Adipose tissue (tissue), 3 donors: ENCODE results near the gene LRRC47. TPM values are rescaled to one million over a fixed set of nuclear protein-coding genes. Genes with fewer than 3 reads are reported as not detected.

Experiments
- H3K27ac ChIP-seq: one replicate; pipeline ENCODE4 v1.5.1; 2013; ENCODE audit warnings: low read depth, low read length
- WGBS, 3 donors: extraction: QIAGEN DNeasy Blood & Tissue Kit; methylation state at CpG; one replicate each; pipeline ENCODE4 v1.1.7; 2013; 5-methylcytosine and 5-hydroxymethylcytosine counted together
- polyA plus RNA-seq, 3 donors: library from polyadenylated mRNA; stranded (reverse); fragments of 200-250 nt; gene quantifications; one replicate each; pipeline ENCODE4 v1.2.3, GENCODE V29; 2013
- donor health status: healthy with polysubstance abuse.
- donor health status: Bipolar disorder and iron deficiency.
- donor health status: healthy.

Gene LRRC47
- polyA plus RNA-seq: 10 to 100 TPM; 21.4 to 25.4 (median 22.2) TPM

- WGBS, 3 donors: 2 to 3% (median 3%) methylated on average over 42 to 60 of the region's 60 CpGs
Observed at GRCh38 chr1:3796215-3797061, at the start of gene LRRC47. Gene LRRC47 (minus strand): TSS chr1:3796498. CDS start chr1:3796476, 22 bp downstream.

GRCh38 chr1:3842912-3843311 lies 46.6 kb upstream of the LRRC47 start:
- H3K27ac ChIP-seq: no peak overlapping the region
- 79 to 95% (median 84%) methylated on average over 9 of the region's 9 CpGs for WGBS, 3 donors

More at GRCh38 chr1:3796215-3797061, at the start of gene LRRC47:
- no peak within 1 kb of the TSS for H3K27ac ChIP-seq

GRCh38 chr1:3841491-3841890 lies 45.2 kb upstream of the LRRC47 start:
- WGBS, 3 donors: 96% methylated on average over 7 of the region's 7 CpGs
- H3K27ac ChIP-seq: no peak overlapping the region

GRCh38 chr1:3838788-3839187 lies 42.5 kb upstream of the LRRC47 start:
- 97 to 98% (median 98%) methylated on average over 11 of the region's 11 CpGs for WGBS, 3 donors
- H3K27ac ChIP-seq: no peak overlapping the region

GRCh38 chr1:3837685-3838084 lies 41.4 kb upstream of the LRRC47 start:
- no peak overlapping the region for H3K27ac ChIP-seq
- 93 to 100% (median 100%) methylated on average over 1 of the region's 1 CpG for WGBS, 3 donors

GRCh38 chr1:3837200-3837599 lies 40.9 kb upstream of the LRRC47 start:
- WGBS, 3 donors: 97 to 99% (median 98%) methylated on average over 6 of the region's 6 CpGs
- H3K27ac ChIP-seq: no peak overlapping the region

GRCh38 chr1:3836421-3836820 lies 40.1 kb upstream of the LRRC47 start:
- 91 to 99% (median 97%) methylated on average over 10 to 11 of the region's 11 CpGs for WGBS, 3 donors
- H3K27ac ChIP-seq: no peak overlapping the region

GRCh38 chr1:3834701-3835100 lies 38.4 kb upstream of the LRRC47 start:
- WGBS, 3 donors: 88 to 96% (median 91%) methylated on average over 10 of the region's 10 CpGs
- no peak overlapping the region for H3K27ac ChIP-seq

- no peak overlapping the region for H3K27ac ChIP-seq
- WGBS, 3 donors: 64 to 79% (median 74%) methylated on average over 6 of the region's 6 CpGs
Observed at GRCh38 chr1:3831689-3832088, 35.4 kb upstream of the LRRC47 start.

- no peak overlapping the region for H3K27ac ChIP-seq
- 94% methylated on average over 8 of the region's 8 CpGs for WGBS, 3 donors
Observed at GRCh38 chr1:3828391-3828790, 32.1 kb upstream of the LRRC47 start.

- 86 to 92% (median 89%) methylated on average over 14 of the region's 14 CpGs for WGBS, 3 donors
- H3K27ac ChIP-seq: no peak overlapping the region
Observed at GRCh38 chr1:3827813-3828307, 31.6 kb upstream of the LRRC47 start.

GRCh38 chr1:3825356-3825755 lies 29.1 kb upstream of the LRRC47 start:
- 84 to 90% (median 89%) methylated on average over 15 of the region's 15 CpGs for WGBS, 3 donors
- H3K27ac ChIP-seq: no peak overlapping the region

GRCh38 chr1:3824650-3825049 lies 28.4 kb upstream of the LRRC47 start:
- WGBS, 3 donors: 80 to 93% (median 88%) methylated on average over 8 of the region's 8 CpGs
- H3K27ac ChIP-seq: no peak overlapping the region

- no peak overlapping the region for H3K27ac ChIP-seq
- 76 to 91% (median 81%) methylated on average over 16 of the region's 16 CpGs for WGBS, 3 donors
Observed at GRCh38 chr1:3822421-3822820, 26.1 kb upstream of the LRRC47 start.

GRCh38 chr1:3821908-3822307 lies 25.6 kb upstream of the LRRC47 start:
- H3K27ac ChIP-seq: no peak overlapping the region
- WGBS, 3 donors: 85 to 94% (median 89%) methylated on average over 15 of the region's 15 CpGs

- 84 to 88% (median 87%) methylated on average over 13 of the region's 13 CpGs for WGBS, 3 donors
- H3K27ac ChIP-seq: no peak overlapping the region
Observed at GRCh38 chr1:3821447-3821846, 25.1 kb upstream of the LRRC47 start.

- 90 to 94% (median 91%) methylated on average over 6 of the region's 6 CpGs for WGBS, 3 donors
- no peak overlapping the region for H3K27ac ChIP-seq
Observed at GRCh38 chr1:3821004-3821403, 24.7 kb upstream of the LRRC47 start.

GRCh38 chr1:3820316-3820715 lies 24.0 kb upstream of the LRRC47 start:
- 91 to 92% (median 91%) methylated on average over 8 of the region's 8 CpGs for WGBS, 3 donors
- no peak overlapping the region for H3K27ac ChIP-seq

GRCh38 chr1:3819771-3820200 lies 23.5 kb upstream of the LRRC47 start:
- 75 to 78% (median 78%) methylated on average over 10 of the region's 10 CpGs for WGBS, 3 donors
- no peak overlapping the region for H3K27ac ChIP-seq
